GM13976 (cell line): ENCODE data around the gene PTPRK.

Experiments
- DNase-seq: peaks from one replicate; pipeline ENCODE4 v3.0.0; 2012; ENCODE audit warnings: low spot score
- CTCF ChIP-seq: IDR thresholded peaks from 2 replicates; pipeline ENCODE4 v1.5.1; 2012; ENCODE audit warnings: borderline replicate concordance, mild to moderate bottlenecking; ENCODE audit not compliant: insufficient read depth; ENCODE audit errors: extremely low read depth, missing control alignments, control extremely low read depth
- in situ Hi-C: fragments of 300-500 bp; cut with MboI; formaldehyde crosslinking; loops from one replicate; pipeline ENCODE4 v1.12.0; 2022; ENCODE audit warnings: low sequenced_read_pairs, mixed read lengths, inconsistent platforms; ENCODE audit not compliant: unreplicated experiment

Gene PTPRK

GRCh38 chr6:128319946-128320345 is 200.5 kb downstream of the PTPRK start:
- in situ Hi-C loops, result no loop called here
- no peak for TF ChIP-seq CTCF
- DNase-seq, result no peak

- no peak for TF ChIP-seq CTCF
- in situ Hi-C loops, result no loop called here
- no peak for DNase-seq
These were observed 201.2 kb downstream of the PTPRK start for GRCh38 chr6:128319157-128319556.

- TF ChIP-seq CTCF, result no peak
- in situ Hi-C loops, result no loop called here
- DNase-seq, result no peak
These were observed 204.0 kb downstream of the PTPRK start for GRCh38 chr6:128316258-128316929.

- no peak for TF ChIP-seq CTCF
- DNase-seq, result no peak
- in situ Hi-C loops, result no loop called here
These were observed 206.2 kb downstream of the PTPRK start for GRCh38 chr6:128314190-128314589.

- in situ Hi-C loops, result no loop called here
- DNase-seq, result no peak
- no peak for TF ChIP-seq CTCF
These were observed 208.3 kb downstream of the PTPRK start for GRCh38 chr6:128311944-128312570.

GRCh38 chr6:128310451-128310850 is 209.9 kb downstream of the PTPRK start:
- TF ChIP-seq CTCF, result no peak
- in situ Hi-C loops, result no loop called here
- DNase-seq, result no peak
